Upper lobe of right lung (tissue), 1 donor: ENCODE results near the gene BBS12. TPM values are rescaled to one million over a fixed set of nuclear protein-coding genes. Genes with fewer than 3 reads are reported as not detected.

Experiments used
- ATAC-seq: fragments of 200-7000 bp; cut with Tn5 transposase; one replicate; pipeline ENCODE4 v1.9.1; 2020; ENCODE audit warnings: mild to moderate bottlenecking, moderate library complexity
- DNase-seq: peaks from one replicate; pipeline ENCODE4 v3.0.0-alpha.2; 2020
- H3K27ac ChIP-seq: fragments of 200-600 bp; one replicate; pipeline ENCODE4 v1.8.0; 2022
- H3K27me3 ChIP-seq: fragments of 200-600 bp; one replicate; pipeline ENCODE4 v1.8.0; 2022; ENCODE audit warnings: mild to moderate bottlenecking
- H3K36me3 ChIP-seq: fragments of 200-600 bp; one replicate; pipeline ENCODE4 v1.8.0; 2022
- H3K4me1 ChIP-seq: fragments of 200-600 bp; one replicate; pipeline ENCODE4 v1.8.0; 2022
- H3K4me3 ChIP-seq: fragments of 200-600 bp; one replicate; pipeline ENCODE4 v1.8.0; 2022; ENCODE audit warnings: mild to moderate bottlenecking
- H3K9me3 ChIP-seq: fragments of 200-600 bp; one replicate; pipeline ENCODE4 v1.8.0; 2022
- intact Hi-C: fragments of 100-400 bp; cut with DNase I; formaldehyde crosslinking; loops from one replicate; pipeline ENCODE4 v1.11.0; 2022
- total RNA-seq: library from RNA; stranded (reverse); fragmentation: NEBNext Ultra II Directional; extraction: Animal tissue kit (Norgen Biotek cat#: 25700); gene quantifications from one replicate; pipeline ENCODE4 v1.2.1, GENCODE V29; 2021
- TF ChIP-seq, protein P1 (sequence below): fragments of 200-600 bp; IDR thresholded peaks from one replicate; pipeline ENCODE4 v1.8.0; 2022; ENCODE audit warnings: antibody characterized with exemption
- donor health status: DM: no; HTN: yes; CAD: no; lungs with severe emphysema.

The BBS12 gene
- total RNA-seq, 1 donor from 2014 or later, result 2.8 TPM

DNA sequence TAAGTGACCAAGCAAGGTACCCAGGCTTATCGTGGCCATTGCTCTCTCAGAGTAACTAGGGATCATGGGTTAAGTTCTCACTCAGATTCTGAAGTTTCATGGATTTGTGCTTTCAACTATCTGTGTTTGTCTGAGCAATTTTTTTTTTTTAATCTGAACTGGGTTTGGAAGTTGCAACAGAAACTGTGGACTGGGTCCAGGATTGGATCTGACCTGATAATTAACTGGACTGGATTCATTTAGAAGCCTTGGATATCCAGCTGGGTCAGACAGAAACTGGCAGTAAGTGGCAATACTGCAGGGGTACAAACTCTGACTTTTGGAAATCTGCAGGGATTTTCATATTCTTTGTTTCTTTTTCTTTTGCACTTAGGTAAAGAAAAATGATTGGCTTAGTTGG lies 55.4 kb downstream of the BBS12 start:
- H3K4me3 ChIP-seq, result no peak overlapping the region
- ATAC-seq, result no peak
- no peaks in the 10 kb centered on the region for H3K4me1 ChIP-seq
- H3K27ac ChIP-seq, result no peak overlapping the region
- no peak for DNase-seq
- TF ChIP-seq, protein P1, sequence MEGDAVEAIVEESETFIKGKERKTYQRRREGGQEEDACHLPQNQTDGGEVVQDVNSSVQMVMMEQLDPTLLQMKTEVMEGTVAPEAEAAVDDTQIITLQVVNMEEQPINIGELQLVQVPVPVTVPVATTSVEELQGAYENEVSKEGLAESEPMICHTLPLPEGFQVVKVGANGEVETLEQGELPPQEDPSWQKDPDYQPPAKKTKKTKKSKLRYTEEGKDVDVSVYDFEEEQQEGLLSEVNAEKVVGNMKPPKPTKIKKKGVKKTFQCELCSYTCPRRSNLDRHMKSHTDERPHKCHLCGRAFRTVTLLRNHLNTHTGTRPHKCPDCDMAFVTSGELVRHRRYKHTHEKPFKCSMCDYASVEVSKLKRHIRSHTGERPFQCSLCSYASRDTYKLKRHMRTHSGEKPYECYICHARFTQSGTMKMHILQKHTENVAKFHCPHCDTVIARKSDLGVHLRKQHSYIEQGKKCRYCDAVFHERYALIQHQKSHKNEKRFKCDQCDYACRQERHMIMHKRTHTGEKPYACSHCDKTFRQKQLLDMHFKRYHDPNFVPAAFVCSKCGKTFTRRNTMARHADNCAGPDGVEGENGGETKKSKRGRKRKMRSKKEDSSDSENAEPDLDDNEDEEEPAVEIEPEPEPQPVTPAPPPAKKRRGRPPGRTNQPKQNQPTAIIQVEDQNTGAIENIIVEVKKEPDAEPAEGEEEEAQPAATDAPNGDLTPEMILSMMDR, result no peak
- H3K36me3 ChIP-seq, result no peaks in the 10 kb centered on the region
- intact Hi-C loops, result no loop called here
- H3K9me3 ChIP-seq, result no peaks in the 10 kb centered on the region
- H3K27me3 ChIP-seq, result no peaks in the 10 kb centered on the region

DNA sequence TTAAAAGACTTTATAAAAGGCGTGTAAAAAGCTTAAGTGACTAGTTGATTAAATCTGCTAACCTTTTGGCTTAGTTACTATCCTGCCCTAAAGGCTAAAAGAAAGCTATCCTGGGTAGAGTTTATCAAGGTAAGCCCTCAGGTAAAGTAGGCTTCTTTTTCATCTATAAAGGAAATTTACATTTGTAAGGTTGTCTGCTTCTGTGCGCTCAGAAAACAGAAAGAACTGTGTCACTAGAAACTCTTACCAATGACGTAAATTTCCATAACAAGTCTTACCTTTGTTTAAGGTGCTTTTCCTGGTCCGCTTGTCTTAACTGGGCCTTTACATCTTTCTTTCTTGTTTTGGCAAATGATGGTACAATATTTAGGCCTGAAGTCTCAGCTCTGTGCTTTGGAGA lies 56.4 kb downstream of the BBS12 start:
- TF ChIP-seq, protein P1, result no peak
- H3K9me3 ChIP-seq, result no peaks in the 10 kb centered on the region
- H3K4me1 ChIP-seq, result no peaks in the 10 kb centered on the region
- no peaks in the 10 kb centered on the region for H3K27me3 ChIP-seq
- no peak overlapping the region for H3K4me3 ChIP-seq
- H3K27ac ChIP-seq, result no peak overlapping the region
- DNase-seq, result no peak
- H3K36me3 ChIP-seq, result no peaks in the 10 kb centered on the region
- no peak for ATAC-seq
- intact Hi-C loops, result no loop called here

DNA sequence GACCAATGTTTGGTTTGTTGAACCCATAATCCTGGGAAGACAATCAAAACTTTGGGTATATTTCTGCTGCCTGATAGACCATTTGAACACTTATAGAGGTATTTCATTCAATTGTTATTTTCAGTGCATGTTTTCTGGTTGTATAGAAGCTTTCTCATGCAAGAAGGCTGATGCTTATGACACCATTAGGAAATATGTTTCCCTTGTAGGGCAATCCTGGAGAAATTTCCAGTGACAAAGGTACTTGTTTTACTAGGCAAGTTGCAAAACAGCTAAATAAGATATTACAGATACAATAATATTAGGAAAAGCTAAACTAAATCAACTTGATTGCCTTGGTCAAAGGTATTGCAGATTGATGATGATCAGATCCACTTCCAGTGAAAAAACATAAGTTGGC lies 61.3 kb downstream of the BBS12 start:
- no peaks in the 10 kb centered on the region for H3K4me1 ChIP-seq
- no peak for ATAC-seq
- H3K27me3 ChIP-seq, result no peaks in the 10 kb centered on the region
- TF ChIP-seq, protein P1, result no peak
- H3K36me3 ChIP-seq, result no peaks in the 10 kb centered on the region
- intact Hi-C loops, result no loop called here
- no peak for DNase-seq
- no peaks in the 10 kb centered on the region for H3K9me3 ChIP-seq
- no peak overlapping the region for H3K27ac ChIP-seq
- H3K4me3 ChIP-seq, result no peak overlapping the region

Other genes with a start within 250 kb of the BBS12 start
- not detected for gene IL21, start 111.6 kb upstream of the BBS12 start, total RNA-seq
- gene FGF2, start 94.1 kb downstream of the BBS12 start, total RNA-seq, result 11.1 TPM
- 3.8 TPM for gene NUDT6, start 189.9 kb downstream of the BBS12 start, total RNA-seq